Transverse colon (tissue), 4 donors: Measurements from ENCODE around the gene CHPF. TPM values are rescaled to one million over a fixed set of nuclear protein-coding genes. Genes with fewer than 3 reads are reported as not detected.

Experiments
- DNase-seq: peaks from one replicate; pipeline ENCODE4 v3.0.0-alpha.2; 2019
- H3K27ac ChIP-seq, 4 donors: fragments of 200-600 bp; sonication (generic); 2 replicates each; pipeline ENCODE4 v1.5.1; 2016 to 2018; ENCODE audit warnings: inconsistent platforms in 4 of 4
- H3K27me3 ChIP-seq: fragments of 200-600 bp; sonication (generic); 2 replicates; pipeline ENCODE4 v1.5.1; 2017; ENCODE audit warnings: inconsistent platforms
- H3K36me3 ChIP-seq, 4 donors: fragments of 200-600 bp; sonication (generic); 2 replicates each; pipeline ENCODE4 v1.5.1; 2017 to 2019; ENCODE audit warnings: inconsistent platforms in 4 of 4
- H3K4me1 ChIP-seq, 4 donors: fragments of 200-600 bp; sonication (generic); 2 replicates each; pipeline ENCODE4 v1.5.1; 2017 to 2020; ENCODE audit warnings: inconsistent platforms in 4 of 4
- H3K4me3 ChIP-seq, 4 donors: fragments of 200-600 bp; sonication (generic); 1 replicate in 1 of 4; 2 replicates in 3 of 4; pipeline versions ENCODE4 v1.5.1 to v1.6.1; 2017 to 2019; ENCODE audit warnings: inconsistent platforms in 4 of 4
- H3K9me3 ChIP-seq, 2 donors: fragments of 200-600 bp; sonication (generic); 2 replicates each; pipeline ENCODE4 v1.5.1; 2017 to 2019; ENCODE audit warnings: inconsistent platforms in 2 of 2
- CTCF ChIP-seq, 5 experiments: fragments of 200-600 bp in 3 of 5; fragments of 450-650 bp in 2 of 5; sonication (generic) in 3 of 5; IDR thresholded peaks; 1 replicate in 2 of 5; 2 replicates in 3 of 5; pipeline ENCODE4 v1.5.1; 2016 to 2017; ENCODE audit warnings: antibody characterized with exemption in 5 of 5, inconsistent platforms in 3 of 5, mild to moderate bottlenecking in 2 of 5, moderate library complexity in 1 of 5
- EP300 ChIP-seq: sonication (generic); formaldehyde crosslinking; IDR thresholded peaks from one replicate; pipeline ENCODE4 v1.6.1; 2017; ENCODE audit warnings: antibody characterized with exemption, low read depth
- POLR2A ChIP-seq: fragments of 450-650 bp; IDR thresholded peaks from one replicate; pipeline ENCODE4 v1.6.1; 2016; ENCODE audit warnings: antibody characterized with exemption, mild to moderate bottlenecking, moderate library complexity
- POLR2AphosphoS5 ChIP-seq, 3 donors: sonication (generic); formaldehyde crosslinking; IDR thresholded peaks; one replicate each; pipeline ENCODE4 v1.6.1; 2016; ENCODE audit warnings: antibody characterized with exemption in 3 of 3
- WGBS, 2 donors: methylation state at CpG; one replicate each; pipeline ENCODE4 v1.1.5; 2018; ENCODE audit warnings: low coverage in 1 of 2; 5-methylcytosine and 5-hydroxymethylcytosine counted together
- in situ Hi-C, 4 donors: fragments of 200-750 bp; cut with MboI; loops; one replicate each; pipeline versions ENCODE4 v1.15.0 to v1.15.1; 2017; ENCODE audit warnings: low sequenced_read_pairs in 3 of 4, low pct_ligation_motif_present in 1 of 4, low pct_unique_long_range_greater_than_20kb in 1 of 4
- intact Hi-C: fragments of 100-400 bp; cut with DNase I; formaldehyde crosslinking; loops from one replicate; pipeline ENCODE4 v1.15.1; 2023; ENCODE audit warnings: low total_unique reads
- total RNA-seq, 4 donors: library from RNA; depleted of rRNA; stranded (reverse); fragments of >200 nt; gene quantifications; one replicate each; pipeline ENCODE4 v1.1.0, GENCODE V29; 2016

CHPF gene
- total RNA-seq, 4 donors from 2014 or later, result 21.1 to 58.2 (median 52.1) TPM

GRCh38 chr2:219591091-219591490 is 47.5 kb upstream of the CHPF start:
- DNase-seq, result no peak
- H3K4me3 ChIP-seq, result no peak overlapping the region
- no peak overlapping the region for H3K27ac ChIP-seq
- no peaks in the 10 kb centered on the region for H3K9me3 ChIP-seq
- H3K27me3 ChIP-seq, result peaks cover 4% of the 10 kb centered on the region
- intact Hi-C loops, result no loop called here
- in situ Hi-C loops, result no loop called here
- H3K36me3 ChIP-seq, result no peaks in the 10 kb centered on the region
- TF ChIP-seq POLR2AphosphoS5 (IDR thresholded peaks at IDR 0.05), result no peak
- no peak for TF ChIP-seq POLR2A
- TF ChIP-seq EP300, result no peak
- TF ChIP-seq CTCF (IDR thresholded peaks at IDR 0.05), result no peak
- H3K4me1 ChIP-seq, result no peaks in the 10 kb centered on the region
- WGBS, 2 donors, result 51 to 75% methylated on average over 2 to 4 of the region's 4 CpGs

- Histone ChIP-seq H3K36me3 (no peaks in the 10 kb centered on the region), H3K4me1 (no peaks in the 10 kb centered on the region), H3K4me3 (no peak overlapping the region), H3K9me3 (no peaks in the 10 kb centered on the region), H3K27ac (no peak overlapping the region), H3K27me3 (peaks cover 14% of the 10 kb centered on the region)
- TF ChIP-seq POLR2A (no peak), EP300 (no peak), CTCF (IDR thresholded peaks at IDR 0.05) (no peak), POLR2AphosphoS5 (IDR thresholded peaks at IDR 0.05) (no peak)
- no peak for DNase-seq
- intact Hi-C loops (no loop called here), in situ Hi-C loops (no loop called here)
- WGBS, 2 donors, result 64% methylated on average over 2 of the region's 2 CpGs; no CpG with 5 or more reads in 1 of the 2 donors
These were observed 37.7 kb upstream of the CHPF start for GRCh38 chr2:219581346-219581745.

- in situ Hi-C loops, result no loop called here
These were observed 35.4 kb upstream of the CHPF start for GRCh38 chr2:219578811-219579613.

More at GRCh38 chr2:219578811-219579613, 35.4 kb upstream of the CHPF start:
- Histone ChIP-seq H3K36me3 (no peaks in the 10 kb centered on the region), H3K4me3 (no peak overlapping the region), H3K27ac (no peak overlapping the region), H3K9me3 (no peaks in the 10 kb centered on the region), H3K4me1 (no peaks in the 10 kb centered on the region), H3K27me3 (peaks cover 10% of the 10 kb centered on the region)
- TF ChIP-seq POLR2A, result no peak
- no peak for TF ChIP-seq CTCF (IDR thresholded peaks at IDR 0.05)
- DNase-seq, result no peak
- intact Hi-C loops, result no loop called here
- 81 to 85% methylated on average over 8 of the region's 8 CpGs for WGBS, 2 donors
